PC-3 (cell line): ENCODE results near the gene MED13L. TPM values are rescaled to one million over a fixed set of nuclear protein-coding genes. Genes with fewer than 3 reads are reported as not detected.

ENCODE experiments used
- ATAC-seq: fragments of 200-7000 bp; cut with Tn5 transposase; 2 replicates; pipeline ENCODE4 v1.9.1; 2020; ENCODE audit warnings: mild to moderate bottlenecking, moderate library complexity
- BruUV-seq: library from RNA; stranded (reverse); fragments of 400-500 nt; replicated peaks from 2 replicates; lab custom pipeline; 2021; lab: Mats Ljungman, UMichigan
- CTCF ChIA-PET: fragments of 300-600 bp; sonication (Branson Sonifier 250); formaldehyde crosslinking; loops from one replicate; lab custom pipeline; 2022; ENCODE audit warnings: antibody characterized with exemption; lab: Charles Lee
- POLR2A ChIA-PET: fragments of 300-600 bp; sonication (Branson Sonifier 250); formaldehyde crosslinking; loops from one replicate; lab custom pipeline; 2022; ENCODE audit warnings: antibody characterized with exemption; ENCODE audit not compliant: unreplicated experiment; lab: Charles Lee
- DNase-seq: peaks from one replicate; pipeline ENCODE4 v3.0.0-alpha.2; 2015
- H2AFZ ChIP-seq: fragments of 300-600 bp; sonication (generic); 2 replicates; pipeline ENCODE4 v1.6.0; 2016; ENCODE audit warnings: antibody characterized with exemption, low read length
- H3F3A ChIP-seq: fragments of 300-600 bp; sonication (generic); one replicate; pipeline ENCODE4 v1.6.0; 2017; ENCODE audit warnings: antibody characterized with exemption, low read length, control low read depth, mild to moderate bottlenecking; ENCODE audit not compliant: unreplicated experiment
- H3K27ac ChIP-seq: fragments of 300-600 bp; sonication (generic); 2 replicates; pipeline ENCODE4 v1.5.1; 2016; ENCODE audit warnings: mild to moderate bottlenecking, low read length
- H3K27me3 ChIP-seq: fragments of 300-600 bp; sonication (generic); 2 replicates; pipeline ENCODE4 v1.6.1; 2016; ENCODE audit warnings: low read length, mixed read lengths
- H3K36me3 ChIP-seq: fragments of 300-600 bp; sonication (generic); 2 replicates; pipeline ENCODE4 v1.6.1; 2016; ENCODE audit warnings: low read depth, mixed run types, low read length, mixed read lengths
- H3K4me1 ChIP-seq: fragments of 300-600 bp; sonication (generic); 2 replicates; pipeline ENCODE4 v1.5.1; 2016; ENCODE audit warnings: low read length; ENCODE audit not compliant: insufficient read depth
- H3K4me2 ChIP-seq: fragments of 300-600 bp; sonication (generic); 2 replicates; pipeline ENCODE4 v1.6.0; 2016; ENCODE audit warnings: low read length
- H3K4me3 ChIP-seq: fragments of 300-600 bp; sonication (generic); 2 replicates; pipeline ENCODE4 v1.5.1; 2016; ENCODE audit warnings: mild to moderate bottlenecking, low read length, mixed read lengths
- H3K79me2 ChIP-seq: fragments of 300-600 bp; sonication (generic); 2 replicates; pipeline ENCODE4 v1.6.1; 2017; ENCODE audit warnings: low read length, mixed read lengths
- H3K9ac ChIP-seq: fragments of 300-600 bp; sonication (generic); 2 replicates; pipeline ENCODE4 v1.6.0; 2016; ENCODE audit warnings: mild to moderate bottlenecking, low read length
- H3K9me2 ChIP-seq: fragments of 300-600 bp; sonication (generic); replicated peaks from 2 replicates; pipeline ENCODE4 v1.6.1; 2016; ENCODE audit warnings: mixed run types, low read length, mixed read lengths
- H3K9me3 ChIP-seq: fragments of 300-600 bp; sonication (generic); 2 replicates; pipeline ENCODE4 v1.6.1; 2016; ENCODE audit warnings: low read length, mixed read lengths
- H4K20me1 ChIP-seq: fragments of 300-600 bp; sonication (generic); 2 replicates; pipeline ENCODE4 v1.6.1; 2016; ENCODE audit warnings: low read length, mixed read lengths
- EZH2 ChIP-seq: fragments of 300-600 bp; sonication (generic); IDR thresholded peaks from one replicate; pipeline ENCODE4 v1.6.1; 2017; ENCODE audit warnings: antibody characterized with exemption, mild to moderate bottlenecking, low read length; ENCODE audit not compliant: unreplicated experiment
- EZH2phosphoT487 ChIP-seq: fragments of 300-600 bp; sonication (generic); IDR thresholded peaks from 2 replicates; pipeline ENCODE4 v1.6.1; 2018; ENCODE audit warnings: mild to moderate bottlenecking, antibody characterized with exemption, low read length, borderline replicate concordance
- intact Hi-C: fragments of 100-400 bp; cut with micrococcal nuclease; formaldehyde crosslinking; loops from 2 replicates; pipeline ENCODE4 v1.9.0; 2023
- total RNA-seq: library from RNA; depleted of rRNA; stranded (reverse); fragments of >200 nt; gene quantifications from 2 replicates; pipeline ENCODE4 v1.2.3, GENCODE V29; 2014
- TF ChIP-seq, protein P1 (sequence below): fragments of 300-600 bp; sonication (generic); conservative IDR thresholded peaks from 2 replicates; pipeline ENCODE4 v1.5.1; 2017; ENCODE audit warnings: antibody characterized with exemption, low read depth, mild to moderate bottlenecking, low read length

The MED13L gene
- total RNA-seq, 1 experiment from 2014 or later: 61.2 TPM

DNA sequence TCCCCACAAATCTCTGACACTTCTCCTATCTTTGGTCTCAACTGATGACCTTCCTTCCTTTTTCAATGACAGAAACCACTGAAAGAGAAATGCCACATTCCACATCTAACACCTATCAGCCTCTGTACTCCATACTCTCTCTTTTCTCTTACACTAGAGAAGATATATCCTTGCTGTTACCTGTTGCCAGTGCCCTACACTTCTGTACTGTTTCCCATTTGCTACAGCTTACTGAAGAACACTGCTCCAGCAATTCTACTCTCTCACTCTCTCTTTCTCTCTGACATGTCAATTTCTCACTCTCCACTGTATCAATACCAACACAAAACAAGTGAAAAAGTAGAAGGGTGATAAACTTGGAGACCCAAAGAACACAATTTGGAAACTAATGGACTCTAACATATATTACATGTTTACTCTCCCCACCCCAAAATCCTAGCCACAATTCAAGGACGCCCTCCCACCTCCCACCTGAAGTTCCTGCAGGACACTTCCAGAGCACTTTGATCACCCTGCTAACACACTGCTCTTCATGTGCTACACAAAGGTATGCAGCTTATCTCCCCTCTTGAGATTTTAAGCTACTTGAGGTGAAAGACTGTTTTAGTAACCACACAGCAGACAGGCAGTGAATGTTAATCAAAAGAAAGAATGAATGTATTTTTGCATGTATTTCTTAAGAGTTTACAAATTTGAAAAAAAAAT lies 95.0 kb downstream of the MED13L start:
- TF ChIP-seq, protein P1, sequence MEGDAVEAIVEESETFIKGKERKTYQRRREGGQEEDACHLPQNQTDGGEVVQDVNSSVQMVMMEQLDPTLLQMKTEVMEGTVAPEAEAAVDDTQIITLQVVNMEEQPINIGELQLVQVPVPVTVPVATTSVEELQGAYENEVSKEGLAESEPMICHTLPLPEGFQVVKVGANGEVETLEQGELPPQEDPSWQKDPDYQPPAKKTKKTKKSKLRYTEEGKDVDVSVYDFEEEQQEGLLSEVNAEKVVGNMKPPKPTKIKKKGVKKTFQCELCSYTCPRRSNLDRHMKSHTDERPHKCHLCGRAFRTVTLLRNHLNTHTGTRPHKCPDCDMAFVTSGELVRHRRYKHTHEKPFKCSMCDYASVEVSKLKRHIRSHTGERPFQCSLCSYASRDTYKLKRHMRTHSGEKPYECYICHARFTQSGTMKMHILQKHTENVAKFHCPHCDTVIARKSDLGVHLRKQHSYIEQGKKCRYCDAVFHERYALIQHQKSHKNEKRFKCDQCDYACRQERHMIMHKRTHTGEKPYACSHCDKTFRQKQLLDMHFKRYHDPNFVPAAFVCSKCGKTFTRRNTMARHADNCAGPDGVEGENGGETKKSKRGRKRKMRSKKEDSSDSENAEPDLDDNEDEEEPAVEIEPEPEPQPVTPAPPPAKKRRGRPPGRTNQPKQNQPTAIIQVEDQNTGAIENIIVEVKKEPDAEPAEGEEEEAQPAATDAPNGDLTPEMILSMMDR: no peak
- TF ChIP-seq EZH2 (no peak), EZH2phosphoT487 (no peak)
- Histone ChIP-seq H3K27ac (no peak overlapping the region), H3K9me2 (no peaks in the 10 kb centered on the region), H2AFZ (no peak overlapping the region), H3K4me3 (no peak overlapping the region), H3F3A (no peaks in the 10 kb centered on the region), H3K9me3 (no peaks in the 10 kb centered on the region), H3K4me1 (no peaks in the 10 kb centered on the region), H3K79me2 (peaks cover 100% of the 10 kb centered on the region), H3K4me2 (no peak overlapping the region), H3K36me3 (no peaks in the 10 kb centered on the region), H4K20me1 (peaks cover 68% of the 10 kb centered on the region), H3K27me3 (no peaks in the 10 kb centered on the region), H3K9ac (no peak overlapping the region)
- DNase-seq (no peak), ATAC-seq (no peak)
- ChIA-PET POLR2A (no interaction called here), CTCF (no interaction called here)
- no TSS peak for BruUV-seq
- intact Hi-C loops: no loop called here

DNA sequence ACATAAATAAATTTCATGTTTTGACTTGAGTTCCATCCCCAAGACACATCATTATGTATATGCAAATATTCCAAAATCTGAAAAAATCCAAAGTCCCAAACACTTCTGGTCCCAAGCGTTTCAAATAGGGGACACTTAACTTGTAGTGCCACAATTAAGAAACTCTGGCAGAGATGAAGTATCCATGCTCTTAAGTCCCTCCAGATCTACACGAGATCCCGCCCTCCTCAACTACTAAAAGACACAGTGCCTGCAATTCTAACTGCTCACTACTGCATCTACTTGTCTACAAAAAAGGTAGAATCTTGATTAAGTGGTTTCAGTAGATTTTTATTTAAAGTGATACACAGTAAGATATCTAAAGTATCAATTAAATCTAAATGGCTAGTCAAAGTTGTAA lies 97.0 kb downstream of the MED13L start:
- BruUV-seq: no TSS peak
- Histone ChIP-seq H3K9me3 (no peaks in the 10 kb centered on the region), H3K9me2 (no peaks in the 10 kb centered on the region), H2AFZ (no peak overlapping the region), H3K27ac (no peak overlapping the region), H3K36me3 (no peaks in the 10 kb centered on the region), H3F3A (no peaks in the 10 kb centered on the region), H3K79me2 (peaks cover 100% of the 10 kb centered on the region), H3K4me2 (no peak overlapping the region), H3K4me3 (no peak overlapping the region), H3K9ac (no peak overlapping the region), H3K4me1 (no peaks in the 10 kb centered on the region), H4K20me1 (peaks cover 67% of the 10 kb centered on the region), H3K27me3 (no peaks in the 10 kb centered on the region)
- intact Hi-C loops: no loop called here
- ATAC-seq: no peak
- DNase-seq: no peak
- TF ChIP-seq EZH2phosphoT487: no peak
- TF ChIP-seq, protein P1: no peak
- no peak for TF ChIP-seq EZH2
- CTCF ChIA-PET: no interaction called here
- POLR2A ChIA-PET: no interaction called here

DNA sequence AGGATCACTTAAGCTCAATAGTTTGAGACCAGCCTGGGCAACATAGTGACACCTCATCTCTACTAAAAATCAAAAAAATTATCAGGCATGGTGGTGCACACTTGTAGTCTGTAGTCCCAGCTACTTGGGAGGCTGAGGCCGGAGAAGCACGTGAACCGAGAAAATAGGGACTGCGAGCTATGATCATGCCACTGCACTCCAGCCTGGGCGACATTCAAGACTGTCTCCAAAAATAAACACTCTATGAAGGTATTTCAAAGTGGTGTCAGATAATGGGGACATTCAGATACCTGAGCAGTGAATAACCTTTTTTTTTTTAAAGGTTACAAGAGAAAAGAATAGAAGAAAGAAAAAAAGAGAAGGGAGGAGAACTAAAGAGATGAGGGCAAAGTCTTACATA lies 98.1 kb downstream of the MED13L start:
- intact Hi-C loops: no loop called here
- Histone ChIP-seq H3K9ac (no peak overlapping the region), H3K9me3 (no peaks in the 10 kb centered on the region), H3K4me2 (no peak overlapping the region), H3K4me3 (no peak overlapping the region), H3K79me2 (peaks cover 100% of the 10 kb centered on the region), H3K4me1 (no peaks in the 10 kb centered on the region), H3K36me3 (no peaks in the 10 kb centered on the region), H3F3A (no peaks in the 10 kb centered on the region), H3K27ac (no peak overlapping the region), H4K20me1 (peaks cover 64% of the 10 kb centered on the region), H2AFZ (no peak overlapping the region), H3K9me2 (no peaks in the 10 kb centered on the region), H3K27me3 (no peaks in the 10 kb centered on the region)
- ATAC-seq (no peak), DNase-seq (no peak)
- no TSS peak for BruUV-seq
- TF ChIP-seq EZH2phosphoT487: no peak
- no peak for TF ChIP-seq EZH2
- TF ChIP-seq, protein P1: no peak
- CTCF ChIA-PET: interaction anchor here (0.6 kb wide), 1 partner anchor 16 kb away, joined by 3 read pairs; no protein-coding TSS in a partner anchor
- POLR2A ChIA-PET: no interaction called here
